A549 treated with AZD2906 at 1 μM for 4 hours (cell line): ENCODE measurements around the gene MARS1. TPM values are rescaled to one million over a fixed set of nuclear protein-coding genes. Genes with fewer than 3 reads are reported as not detected.

Experiments
- total RNA-seq: library from RNA; stranded (reverse); fragments of 200-300 nt; extraction: Qiagen RNA extraction; gene quantifications from 5 replicates; pipeline ENCODE4 v1.2.3, GENCODE V29; 2022

Gene MARS1
- total RNA-seq, result 126 to 287 TPM (median 138 TPM) in 5 replicates

DNA sequence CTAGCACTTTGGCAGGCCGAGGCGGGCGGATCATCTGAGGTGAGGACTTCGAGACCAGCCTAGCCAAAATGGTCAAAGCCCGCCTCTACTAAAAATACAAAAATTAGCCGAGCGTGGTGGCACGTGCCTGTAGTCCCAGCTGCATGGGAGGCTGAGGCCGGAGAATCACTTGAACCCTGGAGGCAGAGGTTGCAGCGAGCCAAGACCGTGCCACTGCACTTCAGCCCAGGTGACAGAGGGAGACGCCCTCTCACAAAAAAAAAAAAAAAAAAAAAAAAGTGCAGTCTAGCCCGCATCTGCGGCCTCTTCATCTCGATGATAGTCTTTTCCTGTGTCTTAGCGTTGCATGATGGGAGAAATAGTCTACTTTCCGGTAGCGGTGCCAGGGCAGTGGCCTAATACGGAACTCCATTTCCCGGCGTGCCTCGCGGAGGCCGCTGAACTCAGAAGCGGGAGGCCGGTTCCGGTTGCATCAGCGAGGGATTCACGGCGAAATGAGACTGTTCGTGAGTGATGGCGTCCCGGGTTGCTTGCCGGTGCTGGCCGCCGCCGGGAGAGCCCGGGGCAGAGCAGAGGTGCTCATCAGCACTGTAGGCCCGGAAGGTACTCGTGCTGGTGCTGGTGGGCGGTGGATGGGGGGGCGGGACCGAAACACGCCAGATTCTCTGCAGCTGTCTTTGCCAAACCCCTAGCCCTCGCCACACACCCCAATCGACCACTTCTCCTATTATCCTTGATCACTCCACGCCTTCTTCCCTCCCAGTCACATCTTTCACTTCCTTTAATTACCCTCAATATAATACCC lies at the start of gene MARS1:
TSS of gene MARS1 (plus strand) at position 472 of the 805 bp plus-strand sequence. CDS start at position 495, 23 bp downstream.

DNA sequence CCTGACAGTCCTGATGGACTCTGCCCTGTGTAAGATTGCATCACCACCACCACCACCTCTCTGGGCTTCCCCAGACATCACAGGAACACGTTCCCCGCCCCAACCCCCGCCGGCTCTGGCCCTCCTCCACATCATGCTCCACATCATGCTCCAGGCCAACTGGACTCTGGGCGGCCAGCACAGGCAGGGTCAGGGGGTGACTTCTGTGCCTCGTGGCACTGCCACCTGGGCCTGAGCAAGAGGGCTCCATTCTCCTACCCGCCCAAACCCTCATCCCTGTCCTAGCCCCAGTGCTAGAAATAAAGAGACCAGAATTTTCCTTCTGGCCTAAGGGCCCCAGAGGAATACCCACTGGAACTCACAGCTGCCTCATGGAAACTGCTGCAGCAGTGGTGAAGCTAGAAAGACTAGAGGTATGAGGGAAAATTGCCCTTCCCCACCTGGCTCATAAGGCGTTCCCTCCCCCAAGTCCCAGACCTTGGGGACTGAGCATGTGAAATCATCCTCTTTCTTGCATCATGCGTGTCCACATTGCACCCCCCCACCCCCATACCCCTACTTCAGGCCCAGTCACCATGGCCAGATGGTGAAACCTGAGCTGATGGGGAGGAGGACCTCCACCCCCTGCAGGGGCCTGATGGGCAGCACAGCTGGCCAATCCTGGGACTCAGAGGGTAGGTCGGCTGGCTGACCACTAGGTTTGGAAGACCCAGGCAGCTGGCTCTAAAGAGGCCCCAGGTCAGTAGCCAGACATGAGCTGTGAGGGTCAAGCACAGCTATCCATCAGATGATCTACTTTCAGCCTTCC lies 33.1 kb upstream of the MARS1 start, which contains the start of gene INHBE:
TSS of gene INHBE (plus strand) at position 742 of the 808 bp plus-strand sequence. CDS start 230 bp downstream, outside the sequence.

GRCh38 chr12:57459750-57460467 lies 28.0 kb upstream of the MARS1 start, which contains the start of gene GLI1:
TSS of gene GLI1 (plus strand) at chr12:57459785. CDS start at chr12:57463692, 3,907 bp downstream.

DNA sequence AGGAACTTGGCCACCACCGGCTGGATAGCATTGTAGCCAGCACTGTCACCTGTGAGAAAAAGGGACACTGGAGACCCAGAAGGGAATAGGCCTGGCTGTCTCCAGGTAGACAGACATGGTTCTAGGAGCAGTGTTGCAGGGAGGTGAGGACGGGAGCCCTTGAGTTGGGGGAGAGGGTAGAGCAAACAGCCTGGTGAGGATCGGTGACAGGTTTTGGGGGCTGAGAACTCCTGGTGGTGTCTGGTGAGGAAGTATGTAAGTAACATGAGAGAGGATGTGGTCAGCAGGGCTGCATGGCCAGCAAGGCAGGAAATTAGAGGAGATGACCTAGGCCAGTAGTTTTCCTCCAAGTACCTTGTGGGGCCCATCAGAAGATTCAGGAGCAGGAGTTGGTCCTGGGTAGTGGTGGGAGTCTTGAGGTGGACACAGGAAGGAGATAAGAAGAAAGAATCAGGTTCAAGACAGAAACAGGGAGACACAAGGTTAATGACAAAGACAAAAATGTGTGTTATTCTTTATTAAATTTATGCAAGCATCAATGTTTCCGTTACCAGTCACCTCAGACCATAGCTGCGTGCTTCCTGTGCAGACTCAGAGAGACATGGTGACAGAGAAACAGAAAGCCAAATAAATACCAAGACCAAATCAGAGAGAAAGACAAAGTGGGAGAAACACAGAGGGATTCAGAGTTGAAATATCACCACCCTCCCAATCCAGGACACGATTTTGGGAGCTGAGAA lies 8.3 kb upstream of the MARS1 start, which contains the start of gene ARHGAP9:
TSS of gene ARHGAP9 (minus strand) at position 491 of the 740 bp plus-strand sequence. CDS start at position 31, 460 bp downstream.

GRCh38 chr12:57520053-57520818 lies 32.4 kb downstream of the MARS1 start, which contains the start of gene DDIT3:
TSS of gene DDIT3 (minus strand) at chr12:57520514. CDS start at chr12:57517406, 3,108 bp downstream.

DNA sequence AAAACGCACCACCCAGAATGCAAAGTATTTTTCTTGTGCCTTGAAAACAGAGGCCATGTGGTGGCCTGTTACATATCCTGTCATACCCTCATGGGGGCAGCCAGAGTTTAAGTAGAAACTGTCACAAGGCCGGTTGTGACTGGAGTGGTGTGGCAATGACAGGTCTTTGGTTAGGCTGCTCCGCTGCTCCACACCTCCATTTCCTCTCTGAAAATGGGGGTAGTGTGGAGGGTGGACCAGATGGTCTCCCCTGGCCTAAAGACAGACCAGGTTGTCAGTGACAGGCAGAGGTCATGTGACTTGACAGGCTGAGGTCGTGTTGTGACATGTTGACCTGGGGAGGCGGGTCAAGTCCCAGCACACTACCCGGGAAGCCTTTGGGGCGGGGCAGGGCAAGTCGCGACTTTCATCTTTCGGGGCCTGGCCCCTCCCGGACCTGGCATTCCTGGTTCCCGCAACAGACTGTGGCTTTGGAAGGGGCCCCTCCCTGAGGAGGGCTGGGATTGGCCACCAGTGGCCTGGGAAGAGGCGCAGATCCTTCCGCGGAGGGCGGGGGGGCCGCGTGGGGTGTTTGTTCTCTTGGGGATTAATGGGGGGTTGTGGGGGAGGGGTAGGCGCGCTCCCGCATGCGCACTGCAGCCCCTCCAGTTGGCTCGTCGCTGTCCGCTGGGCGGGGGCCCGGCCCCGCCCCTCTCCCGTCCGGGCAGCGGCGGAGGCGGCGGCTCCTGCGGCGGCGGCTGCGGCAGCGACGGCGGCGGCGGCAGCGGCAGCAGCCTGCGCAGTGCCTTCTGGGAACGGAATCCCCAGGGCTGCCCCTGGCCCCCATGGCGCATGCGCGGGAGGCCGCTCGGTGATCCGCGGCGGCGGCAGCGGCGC lies 34.4 kb downstream of the MARS1 start, which contains the start of gene MBD6:
TSS of gene MBD6 (plus strand) at position 814 of the 876 bp plus-strand sequence. CDS start 1,480 bp downstream, outside the sequence.

DNA sequence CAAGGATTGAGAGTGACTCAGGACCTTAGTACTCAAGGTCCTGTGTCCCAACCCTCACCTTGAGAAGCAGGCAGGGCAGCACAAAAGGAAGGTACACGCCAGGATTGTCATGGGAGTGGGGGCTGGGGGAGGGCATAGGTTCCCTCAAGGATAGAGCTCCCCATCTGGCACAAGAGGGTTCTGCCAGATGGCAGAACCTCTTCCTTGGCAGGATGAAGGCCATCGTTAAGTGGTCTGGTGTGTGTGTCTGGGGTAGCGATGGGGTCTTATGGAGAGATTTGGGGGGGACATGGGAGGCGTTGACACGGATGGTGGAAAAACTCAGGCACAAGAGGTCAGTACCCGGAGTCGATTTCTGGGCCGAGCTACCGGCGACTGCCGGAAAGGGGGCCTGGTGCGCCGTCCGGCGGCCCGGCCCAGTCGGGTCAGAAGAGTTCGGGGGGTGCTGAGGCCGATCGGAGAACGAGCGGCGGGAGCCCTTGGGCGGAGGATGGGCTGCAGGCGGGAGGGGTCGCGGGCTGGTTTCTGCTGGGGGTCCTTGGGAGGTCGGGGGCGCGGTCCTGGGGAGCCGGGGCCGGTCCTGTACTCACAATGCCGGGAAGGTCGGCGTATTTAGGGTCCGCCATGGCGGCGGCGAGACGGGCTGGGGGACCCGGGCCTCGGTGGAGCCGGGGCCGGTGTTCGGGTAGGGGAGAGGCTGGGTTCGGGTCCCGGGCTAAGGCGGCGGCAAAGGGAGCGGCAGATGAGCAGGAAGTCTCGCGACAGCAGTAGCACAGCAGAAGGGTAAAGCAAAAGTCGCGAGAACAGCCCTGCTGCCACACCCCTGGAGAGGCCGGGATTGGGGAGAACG lies 58.8 kb downstream of the MARS1 start, which contains the start of gene DCTN2:
TSS of gene DCTN2 (minus strand) at position 755 of the 850 bp plus-strand sequence. CDS start at position 626, 129 bp downstream.

GRCh38 chr12:57549909-57550640 lies 62.2 kb downstream of the MARS1 start, which contains the start of gene KIF5A:
TSS of gene KIF5A (plus strand) at chr12:57550044. CDS start at chr12:57550272, 228 bp downstream.

Other genes starting within 250 kb of the MARS1 start
- 0.22 to 0.56 TPM (median 0.42 TPM) in 5 replicates for gene STAC3, start 236.9 kb upstream of the MARS1 start, total RNA-seq
- 7.5 to 10.4 TPM (median 7.9 TPM) in 5 replicates for gene R3HDM2, start 57.0 kb upstream of the MARS1 start, total RNA-seq
- gene INHBC, start 53.3 kb upstream of the MARS1 start, total RNA-seq, result 0.05 to 0.06 TPM (median 0.05 TPM) in 3 of 5 replicates, not detected in the others
- gene INHBE, start 32.8 kb upstream of the MARS1 start, total RNA-seq, result 0.05 to 0.09 TPM (median 0.06 TPM) in 3 of 5 replicates, not detected in the others
- gene GLI1, start 28.3 kb upstream of the MARS1 start, total RNA-seq, result 4.4 to 5.8 TPM (median 5.4 TPM) in 5 replicates
- gene ARHGAP9, start 8.2 kb upstream of the MARS1 start, total RNA-seq, result 0.33 to 0.96 TPM (median 0.48 TPM) in 5 replicates
- 20.8 to 27.9 TPM (median 23.8 TPM) in 5 replicates for gene DDIT3, start 32.4 kb downstream of the MARS1 start, total RNA-seq
- 19.1 to 28.6 TPM (median 26.3 TPM) in 5 replicates for gene MBD6, start 34.8 kb downstream of the MARS1 start, total RNA-seq
- 119 to 184 TPM (median 123 TPM) in 5 replicates for gene DCTN2, start 59.1 kb downstream of the MARS1 start, total RNA-seq
- gene KIF5A, start 62.0 kb downstream of the MARS1 start, total RNA-seq, result 0.17 to 0.24 TPM (median 0.21 TPM) in 5 replicates
- 39.3 to 45.9 TPM (median 40.5 TPM) in 5 replicates for gene PIP4K2C, start 103.1 kb downstream of the MARS1 start, total RNA-seq
- 14.2 to 19.7 TPM (median 18.7 TPM) in 5 replicates for gene DTX3, start 116.8 kb downstream of the MARS1 start, total RNA-seq
- gene ARHGEF25, start 123.4 kb downstream of the MARS1 start, total RNA-seq, result 4.2 to 5.6 TPM (median 5.4 TPM) in 5 replicates
- gene B4GALNT1, start 145.1 kb downstream of the MARS1 start, total RNA-seq, result 32.6 to 47.2 TPM (median 42.2 TPM) in 5 replicates
- 112 to 124 TPM (median 114 TPM) in 5 replicates for gene OS9, start 206.1 kb downstream of the MARS1 start, total RNA-seq